HFF-Myc (cell line): Measurements from ENCODE around the gene TOP3A.
"Not testable (repeated sequence)": the region's sequence is repeated elsewhere in the genome, so short reads cannot be mapped to it uniquely, and the experiment has no call there.

ENCODE experiments used
- DNase-seq: peaks from one replicate; pipeline ENCODE4 v3.0.0-alpha.2; 2011; ENCODE audit warnings: low read depth; ENCODE audit errors: extremely low read depth
- H3K4me3 ChIP-seq: replicated peaks from 2 replicates; pipeline ENCODE4 v1.5.1; 2011; ENCODE audit warnings: low read depth, mild to moderate bottlenecking, control low read depth, low read length
- TF ChIP-seq, protein P1 (sequence below): IDR thresholded peaks from 2 replicates; pipeline ENCODE4 v1.5.1; 2012; ENCODE audit warnings: mild to moderate bottlenecking, low read depth, low read length, control low read depth; ENCODE audit errors: missing control alignments

The TOP3A gene

DNA sequence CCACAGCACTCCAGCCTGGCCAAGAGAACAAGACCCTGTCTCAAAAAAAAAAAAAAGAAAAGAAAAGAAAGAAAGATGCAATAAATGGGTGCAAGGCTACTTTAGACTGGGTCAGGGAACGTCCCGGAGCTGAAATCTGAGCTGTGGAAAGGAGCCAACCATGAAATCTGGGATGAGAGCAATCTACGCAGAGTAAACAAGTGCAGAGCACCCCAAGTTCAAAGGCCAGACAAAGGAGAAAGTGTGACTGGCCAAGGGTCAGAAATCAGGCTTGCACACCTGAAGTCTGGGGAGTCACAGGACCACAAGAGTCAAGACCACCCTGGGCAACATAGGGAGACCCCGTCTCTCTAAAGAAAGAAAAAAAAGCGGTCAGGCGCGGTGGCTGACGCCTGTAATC lies 45.7 kb upstream of the TOP3A start:
- DNase-seq = no peak
- TF ChIP-seq, protein P1, sequence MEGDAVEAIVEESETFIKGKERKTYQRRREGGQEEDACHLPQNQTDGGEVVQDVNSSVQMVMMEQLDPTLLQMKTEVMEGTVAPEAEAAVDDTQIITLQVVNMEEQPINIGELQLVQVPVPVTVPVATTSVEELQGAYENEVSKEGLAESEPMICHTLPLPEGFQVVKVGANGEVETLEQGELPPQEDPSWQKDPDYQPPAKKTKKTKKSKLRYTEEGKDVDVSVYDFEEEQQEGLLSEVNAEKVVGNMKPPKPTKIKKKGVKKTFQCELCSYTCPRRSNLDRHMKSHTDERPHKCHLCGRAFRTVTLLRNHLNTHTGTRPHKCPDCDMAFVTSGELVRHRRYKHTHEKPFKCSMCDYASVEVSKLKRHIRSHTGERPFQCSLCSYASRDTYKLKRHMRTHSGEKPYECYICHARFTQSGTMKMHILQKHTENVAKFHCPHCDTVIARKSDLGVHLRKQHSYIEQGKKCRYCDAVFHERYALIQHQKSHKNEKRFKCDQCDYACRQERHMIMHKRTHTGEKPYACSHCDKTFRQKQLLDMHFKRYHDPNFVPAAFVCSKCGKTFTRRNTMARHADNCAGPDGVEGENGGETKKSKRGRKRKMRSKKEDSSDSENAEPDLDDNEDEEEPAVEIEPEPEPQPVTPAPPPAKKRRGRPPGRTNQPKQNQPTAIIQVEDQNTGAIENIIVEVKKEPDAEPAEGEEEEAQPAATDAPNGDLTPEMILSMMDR = no peak
- no peak overlapping the region for H3K4me3 ChIP-seq

DNA sequence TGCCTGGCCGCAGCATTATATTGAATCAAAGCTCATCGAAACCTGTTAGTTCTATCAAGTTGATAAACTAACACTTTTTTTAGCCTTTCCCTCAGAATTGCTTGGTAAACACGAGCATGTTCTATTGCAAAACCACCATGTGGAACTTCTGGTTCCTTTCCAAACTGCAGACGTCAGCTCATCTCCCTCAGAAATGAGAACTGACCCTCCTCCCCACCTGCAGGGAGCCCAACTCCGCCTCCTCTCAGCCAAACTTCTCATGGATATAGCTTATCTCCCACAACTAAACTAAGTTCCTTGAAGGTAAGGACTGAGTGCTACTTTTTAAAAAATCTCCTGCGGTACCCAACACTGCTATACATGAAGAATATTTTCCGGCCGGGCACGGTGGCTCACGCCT lies 41.8 kb upstream of the TOP3A start:
- TF ChIP-seq, protein P1 = no peak
- H3K4me3 ChIP-seq = no peak overlapping the region
- no peak for DNase-seq

GRCh38 chr17:18353541-18353940 lies 38.7 kb upstream of the TOP3A start:
- TF ChIP-seq, protein P1 = no peak
- H3K4me3 ChIP-seq = no peak overlapping the region
- no peak for DNase-seq

GRCh38 chr17:18344021-18344420 lies 29.2 kb upstream of the TOP3A start:
- TF ChIP-seq, protein P1 = no peak

GRCh38 chr17:18339933-18340332 lies 25.1 kb upstream of the TOP3A start:
- H3K4me3 ChIP-seq = no peak overlapping the region

More at GRCh38 chr17:18344021-18344420, 29.2 kb upstream of the TOP3A start:
- no peak for DNase-seq
- no peak overlapping the region for H3K4me3 ChIP-seq

DNA sequence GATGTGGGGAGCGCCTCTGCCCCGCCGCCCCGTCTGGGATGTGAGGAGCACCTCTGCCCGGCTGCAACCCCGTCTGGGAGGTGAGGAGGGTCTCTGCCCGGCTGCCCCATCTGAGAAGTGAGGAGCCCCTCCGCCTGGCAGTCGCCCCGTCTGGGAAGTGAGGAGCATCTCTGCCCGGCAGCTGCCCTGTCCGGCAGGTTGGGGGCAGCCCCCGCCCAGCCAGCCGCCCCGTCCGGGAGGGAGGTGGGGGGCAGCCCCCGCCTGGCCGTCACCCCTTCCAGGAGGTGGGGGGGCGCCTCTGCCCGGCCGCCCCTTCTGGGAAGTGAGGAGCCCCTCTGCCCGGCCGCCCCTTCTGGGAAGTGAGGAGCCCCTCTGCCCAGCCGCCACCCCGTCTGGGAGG lies 23.4 kb upstream of the TOP3A start:
- not testable (repeated sequence) for H3K4me3 ChIP-seq, DNase-seq

More at GRCh38 chr17:18339933-18340332, 25.1 kb upstream of the TOP3A start:
- TF ChIP-seq, protein P1 = no peak
- no peak for DNase-seq

GRCh38 chr17:18332909-18333489 lies 18.2 kb upstream of the TOP3A start:
- DNase-seq = no peak
- no peak overlapping the region for H3K4me3 ChIP-seq
- TF ChIP-seq, protein P1 = no peak
